OCI-LY3 (cell line): ENCODE results near the gene CALHM2.

Experiments used
- H2AFZ ChIP-seq: fragments of 200-600, 300-600 bp; shearing (Covaris generic); 2 replicates; pipeline ENCODE4 v1.6.0; 2014; ENCODE audit warnings: antibody characterized with exemption, low read depth, low read length
- H3K27ac ChIP-seq: fragments of 200-600, 300-600 bp; sonication (generic); 2 replicates; pipeline ENCODE4 v1.5.1; 2014; ENCODE audit warnings: mild to moderate bottlenecking, low read length, moderate library complexity, mixed read lengths
- H3K27me3 ChIP-seq: fragments of 200-600, 300-600 bp; sonication (generic); 2 replicates; pipeline ENCODE4 v1.6.1; 2014; ENCODE audit warnings: low read depth, low read length, mixed read lengths
- H3K36me3 ChIP-seq: fragments of 200-600, 300-600 bp; sonication (generic); replicated peaks from 2 replicates; pipeline ENCODE3; 2014; ENCODE audit warnings: low read depth, low read length, mixed read lengths
- H3K4me1 ChIP-seq: fragments of 300-600, 200-600 bp; sonication (generic); 2 replicates; pipeline ENCODE4 v1.6.1; 2014; ENCODE audit warnings: low read length, mixed read lengths
- H3K4me2 ChIP-seq: fragments of 200-600, 300-600 bp; sonication (generic); 2 replicates; pipeline ENCODE4 v1.6.1; 2014; ENCODE audit warnings: low read length, mixed read lengths
- H3K4me3 ChIP-seq: fragments of 300-600, 200-600 bp; sonication (generic); 2 replicates; pipeline ENCODE4 v1.5.1; 2014; ENCODE audit warnings: antibody characterized with exemption, mild to moderate bottlenecking, low read length, moderate library complexity
- H3K79me2 ChIP-seq: fragments of 300-600, 200-600 bp; shearing (Covaris generic); 2 replicates; pipeline ENCODE4 v1.6.1; 2014; ENCODE audit warnings: mild to moderate bottlenecking, low read length, mixed read lengths
- H3K9ac ChIP-seq: fragments of 300-600, 200-600 bp; shearing (Covaris generic); 2 replicates; pipeline ENCODE4 v1.6.0; 2014; ENCODE audit warnings: mild to moderate bottlenecking, low read length, moderate library complexity
- H3K9me3 ChIP-seq: fragments of 200-600, 300-600 bp; shearing (Covaris generic); 2 replicates; pipeline ENCODE4 v1.6.1; 2014; ENCODE audit warnings: low read length, mixed read lengths; ENCODE audit not compliant: insufficient read depth
- H4K20me1 ChIP-seq: fragments of 200-600, 300-600 bp; sonication (generic); 2 replicates; pipeline ENCODE4 v1.6.1; 2016; ENCODE audit warnings: low read length, mixed read lengths; ENCODE audit not compliant: insufficient read depth
- CTCF ChIP-seq: fragments of 200-600, 300-600 bp; sonication (generic); IDR thresholded peaks from 2 replicates; pipeline ENCODE4 v1.5.1; 2014; ENCODE audit warnings: antibody characterized with exemption, low read length, low read depth
- EZH2phosphoT487 ChIP-seq: fragments of 200-600 bp; shearing (Covaris generic); IDR thresholded peaks from 2 replicates; pipeline ENCODE4 v1.6.1; 2018; ENCODE audit warnings: antibody characterized with exemption, mixed run types, low read depth

The CALHM2 gene

GRCh38 chr10:103480521-103480920 is 28.4 kb upstream of the CALHM2 start:
- H4K20me1 ChIP-seq: no peaks in the 10 kb centered on the region
- H3K27me3 ChIP-seq: no peaks in the 10 kb centered on the region
- no peak overlapping the region for H3K27ac ChIP-seq
- H2AFZ ChIP-seq: no peak overlapping the region
- no peak overlapping the region for H3K4me3 ChIP-seq
- H3K36me3 ChIP-seq: no peaks in the 10 kb centered on the region
- no peaks in the 10 kb centered on the region for H3K9me3 ChIP-seq
- no peak overlapping the region for H3K4me2 ChIP-seq
- no peaks in the 10 kb centered on the region for H3K79me2 ChIP-seq
- TF ChIP-seq EZH2phosphoT487 (no peak), CTCF (no peak)
- H3K4me1 ChIP-seq: peaks cover 13% of the 10 kb centered on the region
- H3K9ac ChIP-seq: no peak overlapping the region

- TF ChIP-seq EZH2phosphoT487 (no peak), CTCF (no peak)
- no peak within 1 kb of the TSS for H3K27ac ChIP-seq
- H3K79me2 ChIP-seq: no peaks in the 10 kb centered on the region
- no peaks in the 10 kb centered on the region for H4K20me1 ChIP-seq
- H3K4me1 ChIP-seq: peaks cover 13% of the 10 kb centered on the region
- H3K27me3 ChIP-seq: no peaks in the 10 kb centered on the region
- no peak within 1 kb of the TSS for H3K4me3 ChIP-seq
- no peak within 1 kb of the TSS for H3K4me2 ChIP-seq
- H3K36me3 ChIP-seq: no peaks in the 10 kb centered on the region
- no peaks in the 10 kb centered on the region for H3K9me3 ChIP-seq
- H2AFZ ChIP-seq: no peak within 1 kb of the TSS
- H3K9ac ChIP-seq: no peak within 1 kb of the TSS
Measured at GRCh38 chr10:103479135-103479534, 27.0 kb upstream of the CALHM2 start, which contains the start of gene CALHM3. TSS of gene CALHM3 (minus strand) at chr10:103479240. CDS start at chr10:103479032, 208 bp downstream.

GRCh38 chr10:103478671-103479070 is 26.5 kb upstream of the CALHM2 start:
- Histone ChIP-seq H3K4me1 (peaks cover 13% of the 10 kb centered on the region), H3K4me2 (no peak overlapping the region), H2AFZ (no peak overlapping the region), H4K20me1 (no peaks in the 10 kb centered on the region), H3K79me2 (no peaks in the 10 kb centered on the region), H3K4me3 (no peak overlapping the region), H3K27ac (no peak overlapping the region), H3K27me3 (no peaks in the 10 kb centered on the region), H3K9me3 (no peaks in the 10 kb centered on the region), H3K36me3 (no peaks in the 10 kb centered on the region), H3K9ac (no peak overlapping the region)
- TF ChIP-seq EZH2phosphoT487 (no peak), CTCF (no peak)

- no peak overlapping the region for H3K4me3 ChIP-seq
- H3K4me2 ChIP-seq: no peak overlapping the region
- no peaks in the 10 kb centered on the region for H3K9me3 ChIP-seq
- 0 out of 2 replicates have a peak overlapping the region, but pooled peaks have one; percentile 21 for H2AFZ ChIP-seq
- H3K27me3 ChIP-seq: no peaks in the 10 kb centered on the region
- TF ChIP-seq EZH2phosphoT487 (no peak), CTCF (peak; percentile 50)
- H3K36me3 ChIP-seq: no peaks in the 10 kb centered on the region
- peaks cover 28% of the 10 kb centered on the region for H3K4me1 ChIP-seq
- H3K9ac ChIP-seq: no peak overlapping the region
- H3K27ac ChIP-seq: no peak overlapping the region
- H4K20me1 ChIP-seq: no peaks in the 10 kb centered on the region
- H3K79me2 ChIP-seq: no peaks in the 10 kb centered on the region
Measured at GRCh38 chr10:103476046-103476768, 24.0 kb upstream of the CALHM2 start.
